ENCODE results near the gene ZCCHC2. TPM values are rescaled to one million over a fixed set of nuclear protein-coding genes. Genes with fewer than 3 reads are reported as not detected.

Gene ZCCHC2
- 76.1 and 76.5 TPM in 2 replicates for total RNA-seq (2016; rRNA removed; fragmentation: Illumina TruSeq; extraction: Trizol)
- 177 and 189 TPM in 2 replicates for total RNA-seq (2016; cell fraction: cytosol; rRNA removed; fragmentation: Illumina TruSeq; extraction: Trizol; ENCODE audit: low read depth)
- 71.7 and 74.4 TPM in 2 replicates for total RNA-seq (2016; cell fraction: insoluble cytoplasmic fraction; rRNA removed; fragmentation: Illumina TruSeq; extraction: Trizol)
- 60.3 and 72.3 TPM in 2 replicates for total RNA-seq (2016; cell fraction: membrane; rRNA removed; fragmentation: Illumina TruSeq; extraction: Trizol)
- total RNA-seq (2016; cell fraction: nucleus; rRNA removed; fragmentation: Illumina TruSeq; extraction: Trizol): 106 and 120 TPM in 2 replicates
- polyA plus RNA-seq (2011; rRNA removed): 52.2 and 62.5 TPM in 2 replicates
- polyA plus RNA-seq (2011; cell fraction: cytosol; rRNA removed): 39.3 and 44.4 TPM in 2 replicates
- 79.8 and 99.4 TPM in 2 replicates for polyA plus RNA-seq (2011; cell fraction: nucleus; rRNA removed)
- polyA plus RNA-seq (2012): 25.6 and 27.8 TPM in 2 replicates
- polyA plus RNA-seq (2016; cell fraction: cytosol; fragmentation: Illumina TruSeq; extraction: Trizol; ENCODE audit: low read depth): 4.7 and 5.0 TPM in 2 replicates
- 53.3 and 60.9 TPM in 2 replicates for polyA plus RNA-seq (2016; cell fraction: insoluble cytoplasmic fraction; fragmentation: Illumina TruSeq; extraction: Trizol; ENCODE audit: low read depth)
- 13.0 and 14.6 TPM in 2 replicates for polyA plus RNA-seq (2016; cell fraction: membrane; fragmentation: Illumina TruSeq; extraction: Trizol; ENCODE audit: low read depth)
- polyA plus RNA-seq (2016; cell fraction: nucleus; fragmentation: Illumina TruSeq; extraction: Trizol; ENCODE audit: insufficient read depth, low read depth): 129 and 143 TPM in 2 replicates
- 58.0 and 138 TPM in 2 replicates for polyA minus RNA-seq (2011; rRNA and poly(A)+ RNA removed; ENCODE audit: low replicate concordance)
- 42.1 and 44.2 TPM in 2 replicates for polyA minus RNA-seq (2011; cell fraction: cytosol; rRNA and poly(A)+ RNA removed)
- 164 and 187 TPM in 2 replicates for polyA minus RNA-seq (2011; cell fraction: nucleus; rRNA and poly(A)+ RNA removed)
- percentile 98 among the genes with signal in this experiment for Bru-seq, nascent RNA
- percentile 91 among the genes with signal in this experiment for BruChase-seq, experiment 1, labeled RNA remaining after a 6-hour chase
- percentile 96 among the genes with signal in this experiment for BruChase-seq, experiment 2, labeled RNA remaining after a 2-hour chase
- long read RNA-seq, experiment 1, partial matches to known transcripts: 5 of 12 reads
- long read RNA-seq, experiment 1, other reads (novel, unspliced or antisense): 7 of 12 reads
- long read RNA-seq, experiment 2, full-length matches to known transcripts: 13 of 47 reads
- long read RNA-seq, experiment 2, partial matches to known transcripts: 8 of 47 reads
- long read RNA-seq, experiment 2, other reads (novel, unspliced or antisense): 26 of 47 reads

GRCh38 chr18:62522504-62523254, at the start of gene ZCCHC2:
Gene ZCCHC2 (plus strand): TSS chr18:62523025. CDS start chr18:62523425, 400 bp downstream.
- peak within 1 kb of the TSS; percentile 96 for H3K27ac ChIP-seq (ENCODE audit: extremely low read length, insufficient read depth, low read length)
- no peak within 1 kb of the TSS for H2AFZ ChIP-seq (ENCODE audit: low read length)
- no peaks in the 10 kb centered on the region; a peak in 1 of 5 replicates for H3K27me3 ChIP-seq (ENCODE audit: control insufficient read depth in 1 of 2, insufficient read depth in 2 of 2, low read length in 2 of 2)
- peaks cover 3% of the 10 kb centered on the region; the same call in 1 of the 2 replicates for H4K20me1 ChIP-seq (ENCODE audit: insufficient read depth, low read length)
- H3K4me2 ChIP-seq (ENCODE audit: low read depth, low read length): peak within 1 kb of the TSS; percentile 90
- no peaks in the 10 kb centered on the region for H3K9me3 ChIP-seq (ENCODE audit: low read length)
- CTCF ChIA-PET (ENCODE audit: low intra/inter-chr PET ratio, low total read pairs): interaction anchor here (1.4 kb wide), 1 partner anchor 97 kb away, joined by 4 read pairs; no protein-coding TSS in a partner anchor
- no TSS peak for BruUV-seq (replicated peaks)
- peak within 1 kb of the TSS; percentile 96 for H3K9ac ChIP-seq (ENCODE audit: insufficient read depth, low read depth, low read length)
- H3K36me3 ChIP-seq (replicated peaks in 1 of 2; ENCODE audit: control insufficient read depth in 1 of 2, insufficient read depth in 2 of 2, low read length in 2 of 2): 0 out of 5 replicates have a peak, but pooled peaks cover 0 to 4% of the 10 kb centered on the region in 2 experiments
- in situ Hi-C loops (cut with HindIII; ENCODE audit: extremely low pct_ligation_motif_present, low pct_unique_long_range_greater_than_20kb) (loop anchor here (5.0 to 10.0 kb wide), 2 partner anchors 68 to 95 kb away; no protein-coding TSS in a partner anchor), intact Hi-C loops (cut with micrococcal nuclease; ENCODE audit: unreplicated experiment) (loop anchor here (1.0 to 10.0 kb wide), 3 partner anchors 62 to 338 kb away; partner anchors contain the start of genes PIGN and RELCH)
- POLR2A ChIA-PET: interaction anchor here (0.7 to 5.3 kb wide), 14 partner anchors 11 to 219 kb away, joined by 3 to 41 read pairs (median 8); no protein-coding TSS in a partner anchor
- peak; percentile 72 for FAIRE-seq
- H3K4me1 ChIP-seq (ENCODE audit: insufficient read depth, low read length): peaks cover 39% of the 10 kb centered on the region
- peak; percentile 92 for DNase-seq (ENCODE audit: low spot score)
- H3K79me2 ChIP-seq (ENCODE audit: insufficient read depth, low read length): peaks cover 78% of the 10 kb centered on the region
- WGBS (ENCODE audit: low lambda C conversion rate): 9% methylated on average over 4 of the region's 87 CpGs
- H3K4me3 ChIP-seq (replicated peaks in 1 of 3; ENCODE audit: insufficient read depth in 1 of 3, low read depth in 2 of 3, low read length in 3 of 3): peak within 1 kb of the TSS; percentile 92 to 98 (median 96)
- peak; percentile 89 for ATAC-seq
- no peak for TF ChIP-seq NFIB (CRISPR knock-in tag; IDR thresholded peaks at IDR 0.05; ENCODE audit: borderline replicate concordance)
- peak; percentile 61; the same call in 1 of the 2 replicates for TF ChIP-seq ZHX2 (IDR thresholded peaks at IDR 0.05; ENCODE audit: low read depth)
- no peak for TF ChIP-seq ZHX2 (CRISPR knock-in tag; IDR thresholded peaks at IDR 0.05; ENCODE audit: borderline replicate concordance)
- TF ChIP-seq GABPA (IDR thresholded peaks at IDR 0.05; ENCODE audit: low read depth, low read length): no peak
- TF ChIP-seq GABPA (CRISPR knock-in tag; IDR thresholded peaks at IDR 0.05; ENCODE audit: low read depth): peak; percentile 36
- TF ChIP-seq SAP130 (CRISPR knock-in tag; IDR thresholded peaks at IDR 0.05; ENCODE audit: low read depth): peak; percentile 95
- TF ChIP-seq ZNF251 (CRISPR knock-in tag; IDR thresholded peaks at IDR 0.05): peak; percentile 90; the same call in 1 of the 2 replicates
- TF ChIP-seq ZNF616 (CRISPR knock-in tag; IDR thresholded peaks at IDR 0.05; ENCODE audit: low read depth): peak; percentile 38
- TF ChIP-seq ZNF121 (CRISPR knock-in tag; IDR thresholded peaks at IDR 0.05): peak; percentile 63; the same call in 1 of the 2 replicates
- peak; percentile 93 for TF ChIP-seq HOXA5 (CRISPR knock-in tag; IDR thresholded peaks at IDR 0.05)
- peak; percentile 85; the same call in 1 of the 2 replicates for TF ChIP-seq SNAI1 (CRISPR knock-in tag; IDR thresholded peaks at IDR 0.05; ENCODE audit: borderline replicate concordance)
- peak; percentile 93 for TF ChIP-seq IRX3 (CRISPR knock-in tag; IDR thresholded peaks at IDR 0.05; ENCODE audit: borderline replicate concordance, low read depth)
